HG03095 (cell line): ENCODE data around the gene KIAA0753.

Experiments used
- ATAC-seq: cut with Tn5 transposase; IDR thresholded peaks from one replicate; pipeline ENCODE4 v1.9.1; 2021; ENCODE audit warnings: moderate library complexity; ENCODE audit not compliant: unreplicated experiment

The KIAA0753 gene

DNA sequence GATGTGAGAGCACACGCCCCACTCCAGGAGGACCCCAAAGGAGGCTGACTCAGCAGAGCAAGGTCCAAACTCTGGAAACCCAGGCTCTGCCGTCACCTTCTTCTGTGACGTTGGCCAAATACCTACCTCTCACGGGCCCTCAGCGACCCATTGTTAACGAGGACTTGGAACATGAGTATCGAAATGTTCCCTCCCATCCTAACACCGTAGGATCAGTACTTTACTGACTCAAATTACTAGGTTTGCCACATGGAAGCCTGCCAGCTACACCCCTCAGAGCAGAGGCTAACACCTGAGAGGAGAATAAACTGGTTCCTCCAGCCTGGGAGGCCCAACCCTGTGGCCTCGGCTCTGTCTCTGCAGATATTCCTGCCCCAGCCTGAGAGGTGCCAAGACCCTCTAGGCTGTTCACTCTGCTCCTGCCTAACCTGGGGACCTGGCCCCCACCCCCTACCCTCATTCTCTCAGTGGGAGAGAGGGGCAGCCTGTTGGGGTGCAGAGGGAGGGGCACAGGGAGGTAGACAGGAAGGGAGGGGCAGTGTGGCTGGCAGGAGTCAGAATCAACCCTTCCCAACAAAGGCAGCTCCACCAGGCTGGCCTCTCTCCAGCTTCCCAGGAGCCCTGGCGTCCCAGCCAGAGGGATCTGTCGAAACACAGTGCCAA lies 88.5 kb downstream of the KIAA0753 start:
- no peak for ATAC-seq

DNA sequence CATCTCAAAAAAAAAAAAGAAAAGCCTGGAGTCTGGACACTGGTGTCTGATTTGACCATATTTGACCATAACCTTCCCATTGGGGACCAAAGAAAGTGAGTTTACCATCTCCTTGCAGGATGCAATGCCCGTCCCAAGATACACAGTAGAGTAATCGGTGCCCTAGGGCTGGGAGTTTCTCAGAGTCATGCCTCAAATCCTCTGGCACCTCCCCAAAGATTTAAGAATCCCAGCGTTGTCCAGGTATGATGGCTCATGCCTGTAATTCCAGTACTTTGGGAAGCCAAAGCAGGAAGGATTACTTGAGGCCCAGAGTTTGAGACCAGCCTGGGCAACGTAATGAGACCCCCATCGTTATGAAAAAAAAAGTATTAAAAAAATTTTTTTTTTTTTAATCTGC lies 89.2 kb downstream of the KIAA0753 start:
- ATAC-seq: no peak

DNA sequence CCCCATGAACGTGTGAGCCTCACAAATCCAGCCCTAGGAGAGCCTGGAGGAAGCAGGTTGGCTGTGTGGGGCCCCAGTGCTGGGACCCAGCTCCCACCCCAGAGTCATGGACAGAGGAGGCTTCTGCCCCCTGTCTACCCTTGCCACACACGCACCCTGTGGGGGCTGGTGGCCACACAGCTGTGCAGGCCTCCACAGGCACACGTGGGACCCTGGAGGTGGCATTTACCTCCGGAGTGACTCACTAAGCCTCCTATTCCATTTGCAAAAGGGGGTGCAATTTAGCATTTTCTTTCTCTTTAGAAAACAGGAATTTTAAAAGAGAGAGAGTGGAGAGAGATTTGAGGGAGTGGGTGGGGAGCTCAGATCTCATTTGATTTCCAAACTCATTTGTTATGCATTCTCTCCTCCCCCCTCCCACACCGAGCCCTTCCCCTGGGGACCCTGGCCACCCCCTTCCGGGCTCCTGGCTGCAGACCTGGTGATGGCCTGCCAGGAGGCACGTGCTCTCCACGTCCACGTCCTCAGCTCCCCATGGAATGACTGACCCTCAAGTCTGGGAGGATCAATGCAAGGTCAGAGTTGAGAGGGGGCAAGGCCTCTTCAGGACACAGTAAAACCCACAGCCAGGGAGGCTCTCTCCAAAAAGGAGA lies 91.0 kb downstream of the KIAA0753 start:
- ATAC-seq: no peak

DNA sequence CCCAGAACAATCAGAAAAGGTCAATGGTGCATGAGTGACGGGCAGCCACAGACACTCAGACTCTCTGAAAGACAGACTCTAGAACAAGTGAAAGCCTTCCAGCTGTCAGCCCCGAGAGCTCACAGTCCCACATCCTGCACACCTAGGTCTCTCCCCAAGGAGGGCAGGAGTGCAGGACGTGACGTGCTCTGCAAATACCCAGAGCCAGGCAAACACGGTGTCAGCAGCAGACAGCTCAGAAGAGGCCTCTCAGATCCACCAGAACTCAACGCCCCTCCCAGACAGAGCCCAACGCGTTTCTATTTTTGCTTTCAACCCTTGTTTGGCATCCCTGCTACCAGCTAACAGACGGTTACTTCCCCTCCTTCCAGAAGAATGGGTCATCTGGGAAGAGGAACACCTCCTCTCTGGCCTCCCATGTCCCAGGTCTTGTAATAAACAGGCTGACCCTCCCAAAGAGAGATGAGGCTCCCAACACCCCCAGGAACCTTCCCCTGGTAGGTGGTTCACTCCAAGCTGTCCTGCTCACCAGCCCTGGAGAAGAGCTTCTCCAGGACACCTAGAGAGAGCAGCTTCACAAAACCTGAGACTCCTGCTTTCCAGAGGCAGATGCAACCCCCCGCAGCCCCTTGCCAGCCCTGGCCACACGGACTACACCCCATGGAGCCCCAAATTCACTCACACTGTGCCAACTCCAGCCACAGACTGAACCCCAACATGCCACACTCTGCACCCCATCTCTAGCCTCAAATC lies 91.8 kb downstream of the KIAA0753 start:
- ATAC-seq: no peak

DNA sequence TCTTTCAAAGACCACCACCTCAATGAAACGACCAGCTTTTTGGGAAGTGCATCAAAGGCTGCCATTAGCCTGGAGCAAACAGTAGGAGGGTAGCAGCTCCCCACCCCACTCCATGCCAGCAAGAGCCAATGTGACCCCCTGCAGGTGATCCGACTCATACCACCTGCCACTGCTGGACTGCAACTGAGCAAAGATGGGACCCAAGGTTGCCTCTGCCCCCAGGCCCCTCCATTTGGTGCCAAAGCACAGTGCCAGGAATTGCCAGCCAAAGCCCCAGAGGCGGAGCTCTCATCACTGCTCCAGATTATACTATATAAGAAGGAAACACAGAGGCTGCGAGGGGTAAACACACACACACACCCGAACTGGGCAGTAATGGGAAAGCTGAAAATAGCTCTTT lies 92.5 kb downstream of the KIAA0753 start:
- no peak for ATAC-seq

DNA sequence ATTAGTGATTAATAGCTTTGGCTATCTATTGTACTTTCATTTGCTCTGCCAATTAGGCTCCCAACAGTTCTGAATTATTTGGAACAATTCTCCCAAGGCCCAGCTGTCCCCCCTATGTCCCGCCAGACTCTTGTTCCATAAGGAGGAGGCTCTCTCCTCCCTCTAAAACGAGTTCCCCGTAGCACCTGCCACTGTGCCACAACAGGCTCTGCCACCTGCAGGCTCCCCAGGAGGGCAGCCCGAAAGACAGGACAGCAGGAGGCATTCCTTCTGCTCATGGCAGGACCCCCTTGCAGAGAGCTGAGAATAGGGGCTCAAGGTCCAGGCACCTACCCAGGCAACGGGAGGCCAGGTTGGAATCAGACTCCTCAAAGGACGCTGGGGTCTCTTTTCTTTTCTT lies 93.2 kb downstream of the KIAA0753 start:
- no peak for ATAC-seq

DNA sequence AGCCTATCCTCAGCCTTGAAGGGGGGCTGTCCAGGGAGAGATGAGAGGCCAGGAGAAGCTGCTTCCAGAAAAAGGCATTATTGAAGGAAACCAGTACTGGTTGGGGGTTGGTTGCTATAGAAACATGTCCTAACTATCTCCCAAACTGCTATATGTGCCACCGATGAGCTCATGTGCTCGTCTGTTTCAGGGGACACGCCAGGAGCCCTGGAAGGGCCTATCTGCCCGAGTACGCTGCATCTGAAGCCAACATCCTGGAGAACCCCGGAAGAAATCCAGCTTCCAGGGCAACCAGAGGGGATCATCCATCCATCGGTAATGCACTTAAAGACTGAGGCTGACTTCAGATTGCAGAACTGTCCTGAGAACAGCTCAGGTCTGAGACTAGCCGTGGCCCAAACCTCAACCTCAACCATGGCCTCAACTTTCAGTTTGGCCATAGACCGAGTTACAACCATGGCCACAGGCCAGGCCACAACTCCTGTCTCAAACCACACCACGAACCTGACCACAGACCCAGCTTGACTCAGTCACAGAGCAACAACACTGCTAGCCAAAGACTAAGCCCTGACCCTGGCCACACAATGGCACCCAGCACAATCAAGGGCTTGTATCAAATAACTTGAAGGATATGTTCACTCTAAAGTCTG lies 94.3 kb downstream of the KIAA0753 start:
- ATAC-seq: no peak

DNA sequence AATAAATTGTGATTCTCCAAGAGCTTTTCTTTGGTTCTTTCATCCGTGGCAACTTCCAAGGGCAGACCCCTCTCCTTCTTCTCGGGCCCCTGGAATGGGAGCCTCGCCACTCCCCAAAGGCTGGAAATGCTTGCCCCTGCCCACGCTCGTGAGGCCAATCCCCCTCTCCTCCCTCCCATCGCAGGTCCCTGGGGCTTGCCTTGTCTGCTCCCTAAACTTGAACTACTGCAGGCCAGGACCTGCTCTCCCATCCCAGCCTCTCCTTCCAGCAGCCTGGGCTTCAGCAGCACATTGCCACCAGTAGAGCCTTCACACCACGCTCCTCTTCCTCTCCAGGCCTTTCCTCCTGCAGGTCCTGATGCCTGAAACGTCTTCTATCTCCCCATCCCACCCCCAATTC lies 95.2 kb downstream of the KIAA0753 start:
- ATAC-seq: no peak

DNA sequence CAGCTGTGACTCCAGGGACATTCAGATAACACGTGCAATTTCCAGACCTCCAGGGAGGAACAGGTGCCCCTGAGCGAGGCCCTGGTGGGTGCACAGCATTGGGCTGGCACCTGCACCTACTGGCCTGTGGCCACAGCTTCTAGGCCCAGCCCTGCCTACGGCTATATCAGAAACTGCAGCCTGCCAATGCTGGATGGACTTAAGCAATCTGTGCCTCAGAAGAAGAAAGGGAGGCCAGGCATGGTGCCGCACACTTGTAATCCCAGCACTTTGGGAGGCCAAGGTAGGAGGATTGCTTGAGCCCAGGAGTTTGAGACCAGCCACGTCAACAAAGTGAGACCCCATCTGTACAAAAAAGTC lies 96.5 kb downstream of the KIAA0753 start:
- no peak for ATAC-seq

DNA sequence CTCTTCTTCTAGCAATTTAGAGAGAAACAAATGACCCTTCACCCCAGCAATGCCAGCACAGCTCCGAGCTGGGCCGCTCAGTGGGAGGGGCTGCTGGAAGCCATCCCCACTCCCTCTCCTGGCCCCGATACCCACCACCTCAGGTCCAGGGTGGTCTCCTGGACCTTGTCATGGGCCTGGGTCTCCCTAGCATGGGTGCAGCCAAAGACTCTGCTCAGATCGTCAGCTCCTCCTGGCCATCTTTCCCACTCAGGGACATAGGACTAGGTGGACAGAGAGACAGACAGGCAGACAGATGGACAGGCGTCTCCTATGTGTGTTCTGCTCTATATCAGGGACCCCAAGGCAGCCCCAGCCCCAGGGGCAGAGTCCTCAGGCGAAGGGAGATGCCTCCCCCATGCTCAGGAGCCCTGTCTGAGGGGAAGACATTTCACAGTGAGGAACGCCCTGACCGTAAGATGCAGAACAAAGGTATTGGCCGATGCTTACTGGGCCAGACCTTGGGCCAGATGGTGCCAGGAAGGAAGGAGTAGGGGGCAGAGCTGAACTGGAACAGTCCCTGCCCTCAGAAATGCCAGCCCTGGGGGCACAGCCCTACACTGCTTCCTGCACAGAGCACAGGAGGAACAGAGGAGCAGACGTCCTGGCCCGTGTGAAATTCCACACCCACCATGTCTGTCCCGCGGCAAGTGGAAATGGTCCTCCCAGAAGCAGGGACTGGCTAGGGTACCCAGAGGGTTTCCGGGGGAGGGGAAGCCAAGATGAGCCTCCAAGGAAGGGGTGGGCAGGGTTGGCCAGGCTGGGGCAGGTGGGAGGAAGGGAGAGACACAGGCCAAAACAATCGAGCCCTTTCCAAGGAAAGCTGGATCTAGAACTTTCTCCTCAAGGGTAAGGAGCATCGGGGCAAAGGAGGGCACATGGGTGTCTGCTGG lies 97.2 kb downstream of the KIAA0753 start:
- ATAC-seq: no peak

DNA sequence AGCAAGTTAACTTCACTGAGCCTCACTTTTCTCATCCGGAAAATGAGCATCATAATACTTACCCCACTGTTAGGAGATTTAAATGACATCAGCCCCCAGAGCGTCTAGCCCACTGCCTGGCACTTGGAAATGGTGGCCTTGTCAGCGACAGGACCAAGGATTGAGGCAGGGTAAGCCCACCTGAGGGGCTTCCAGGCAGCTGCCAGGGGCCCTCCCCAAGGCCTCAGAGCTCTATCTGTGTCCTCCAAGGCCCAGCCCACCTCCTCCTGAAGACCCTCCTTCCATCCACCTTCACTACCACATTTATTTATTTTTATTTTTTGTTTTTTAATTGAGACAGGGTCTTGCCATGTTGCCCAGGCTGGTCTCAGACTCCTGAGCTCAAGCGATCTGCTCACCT lies 97.9 kb downstream of the KIAA0753 start:
- ATAC-seq: no peak

DNA sequence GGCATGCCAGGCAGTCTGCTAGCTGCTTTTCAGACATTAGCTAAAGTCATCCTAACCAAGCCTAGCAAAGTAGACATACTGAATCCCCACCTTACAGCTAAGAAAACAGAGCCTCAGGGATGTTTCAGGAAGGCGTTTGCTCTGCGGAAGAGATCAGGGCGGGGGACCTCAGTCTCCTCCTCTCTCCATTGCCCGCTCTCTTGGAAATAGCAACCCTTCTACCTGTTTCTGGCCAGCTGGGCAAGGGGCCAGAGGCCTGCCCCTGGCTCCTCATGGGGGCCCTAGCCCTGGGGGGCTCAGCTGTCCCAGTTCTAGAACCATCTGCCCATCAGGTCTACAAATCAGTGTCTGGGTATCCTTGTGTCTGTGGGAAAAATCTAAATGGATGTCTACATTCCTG lies 98.6 kb downstream of the KIAA0753 start:
- ATAC-seq: no peak

DNA sequence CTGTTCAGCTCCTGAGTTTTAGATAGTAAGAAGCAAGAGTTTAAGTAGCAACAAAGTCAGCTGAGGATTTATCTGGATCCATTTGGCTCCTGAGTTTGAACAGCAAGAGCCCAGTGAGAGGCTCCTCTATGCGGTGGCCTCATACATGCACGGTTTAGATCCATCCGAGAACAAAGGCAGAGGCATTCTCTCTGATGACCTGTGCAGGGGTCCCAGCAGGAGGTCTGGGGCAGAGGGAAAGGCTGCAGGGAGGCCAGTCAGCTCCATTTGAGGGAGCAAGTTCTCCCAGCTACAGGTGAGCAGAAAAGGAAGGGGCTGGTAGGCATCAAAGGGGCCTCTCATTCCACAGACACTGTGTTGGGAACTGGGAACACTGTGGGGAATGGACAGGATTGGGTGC lies 100.6 kb downstream of the KIAA0753 start:
- ATAC-seq: no peak

DNA sequence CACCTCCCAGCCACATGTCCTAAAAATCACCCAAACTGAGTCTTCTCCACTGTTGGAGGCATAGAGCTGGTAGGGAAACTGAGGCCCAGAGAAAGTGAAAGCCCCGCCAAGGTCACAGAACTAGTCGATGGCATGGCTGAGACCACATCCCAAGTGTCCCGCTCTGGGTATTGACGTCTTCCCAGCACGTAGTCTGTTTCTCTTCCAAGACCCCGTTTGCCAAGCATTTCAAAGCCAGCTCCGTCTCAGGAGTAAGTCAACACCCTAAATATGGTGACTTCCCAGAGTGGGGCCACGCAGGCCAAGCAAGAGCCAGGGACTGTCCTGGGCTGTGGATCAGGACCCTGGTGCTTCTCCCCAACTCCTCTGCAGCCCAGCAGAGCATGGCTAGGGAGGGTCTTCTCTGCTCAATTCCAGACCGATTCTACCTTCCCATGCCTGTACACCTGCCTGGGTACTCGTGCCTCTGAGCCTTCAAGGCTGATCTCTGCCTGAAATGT lies 103.9 kb downstream of the KIAA0753 start:
- no peak for ATAC-seq

DNA sequence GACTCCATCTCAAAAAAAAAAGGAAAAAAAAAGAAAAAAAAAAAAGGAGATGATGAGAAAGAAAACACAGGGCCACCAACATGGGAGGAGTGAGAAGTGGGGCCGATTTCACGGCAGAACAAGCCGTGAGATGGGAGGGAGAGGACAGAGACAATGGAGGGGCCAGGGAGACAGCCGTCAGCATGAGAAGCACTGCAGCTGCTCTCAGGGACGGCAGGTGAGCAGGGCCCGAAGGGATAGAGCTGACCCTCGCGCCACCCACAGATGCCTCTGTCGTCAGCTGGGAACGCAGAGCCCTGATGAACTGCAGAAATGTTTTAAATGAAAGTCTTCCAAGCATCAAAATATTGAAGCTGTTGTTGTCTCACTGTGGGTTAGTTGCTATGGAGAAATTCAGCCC lies 104.5 kb downstream of the KIAA0753 start:
- no peak for ATAC-seq

DNA sequence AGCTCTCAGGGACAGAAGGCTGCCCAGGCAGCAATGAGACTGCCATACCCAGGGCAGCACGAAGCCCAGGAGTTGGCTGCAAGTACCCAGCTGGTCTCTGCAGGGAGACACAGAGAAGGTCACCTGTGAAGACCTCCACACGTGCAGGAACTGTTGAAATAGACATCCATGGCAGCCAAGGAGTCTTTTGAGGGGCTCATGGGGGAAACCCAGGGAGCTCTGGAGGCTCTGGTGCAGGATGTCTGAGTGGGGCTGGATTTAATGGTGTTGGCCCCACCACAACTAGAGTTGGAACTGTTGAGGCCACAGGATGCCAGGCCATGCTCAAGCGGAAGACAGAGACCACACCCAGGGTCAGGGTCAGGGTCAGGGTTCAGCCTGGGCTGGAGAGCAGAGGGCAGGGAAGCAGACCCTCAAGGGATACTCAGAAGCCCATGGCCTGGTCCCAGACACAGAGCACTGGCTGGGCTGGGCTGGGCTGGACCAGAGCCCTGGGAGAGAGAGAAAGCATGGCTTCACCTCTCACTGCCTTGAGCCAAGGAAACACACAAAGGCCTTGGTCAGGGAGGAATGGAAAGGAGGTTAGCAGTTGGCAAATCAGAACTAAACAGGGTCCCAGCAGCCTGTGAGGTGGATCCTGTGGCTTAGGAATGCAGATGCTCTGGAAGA lies 105.5 kb downstream of the KIAA0753 start:
- no peak for ATAC-seq

DNA sequence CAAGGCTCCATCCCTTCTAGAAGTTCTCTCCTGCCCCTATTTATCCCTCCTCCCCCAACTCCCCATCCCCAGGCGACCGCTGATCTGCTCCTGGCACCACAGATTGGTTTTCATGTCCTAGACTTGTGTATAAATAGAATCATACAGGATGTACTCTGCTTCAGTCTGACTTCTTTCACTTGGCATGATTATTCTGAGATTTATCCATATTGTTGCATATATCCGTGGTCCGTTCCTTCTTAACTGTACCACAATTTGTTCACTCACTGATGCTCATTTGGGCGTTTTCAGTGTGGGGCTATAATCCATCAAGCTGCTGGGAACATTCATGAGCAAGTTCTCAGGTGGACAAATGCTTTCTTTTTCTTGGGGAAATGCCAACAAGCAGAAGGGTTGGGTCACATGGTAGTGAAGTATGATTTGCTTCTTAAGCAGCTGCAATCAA lies 108.0 kb downstream of the KIAA0753 start:
- no peak for ATAC-seq

DNA sequence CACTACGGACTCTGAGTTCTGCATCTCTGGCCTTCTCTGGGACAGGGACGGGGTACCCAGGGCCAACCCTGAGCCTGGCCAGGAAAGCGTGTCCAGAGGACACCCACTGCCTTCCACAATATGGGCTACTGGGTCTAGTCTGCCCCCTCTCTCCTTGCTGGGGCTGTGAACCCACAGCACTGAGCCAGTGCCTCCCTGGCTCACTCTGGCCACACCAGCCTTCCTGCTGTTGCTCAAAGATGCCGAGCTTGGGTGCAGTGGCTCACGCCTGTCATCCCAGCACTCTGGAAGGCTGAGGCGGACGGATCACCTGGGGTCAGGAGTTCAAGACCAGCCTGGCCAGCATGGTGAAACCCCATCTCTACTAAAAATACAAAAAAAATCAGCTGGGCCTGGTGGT lies 108.9 kb downstream of the KIAA0753 start:
- no peak for ATAC-seq

DNA sequence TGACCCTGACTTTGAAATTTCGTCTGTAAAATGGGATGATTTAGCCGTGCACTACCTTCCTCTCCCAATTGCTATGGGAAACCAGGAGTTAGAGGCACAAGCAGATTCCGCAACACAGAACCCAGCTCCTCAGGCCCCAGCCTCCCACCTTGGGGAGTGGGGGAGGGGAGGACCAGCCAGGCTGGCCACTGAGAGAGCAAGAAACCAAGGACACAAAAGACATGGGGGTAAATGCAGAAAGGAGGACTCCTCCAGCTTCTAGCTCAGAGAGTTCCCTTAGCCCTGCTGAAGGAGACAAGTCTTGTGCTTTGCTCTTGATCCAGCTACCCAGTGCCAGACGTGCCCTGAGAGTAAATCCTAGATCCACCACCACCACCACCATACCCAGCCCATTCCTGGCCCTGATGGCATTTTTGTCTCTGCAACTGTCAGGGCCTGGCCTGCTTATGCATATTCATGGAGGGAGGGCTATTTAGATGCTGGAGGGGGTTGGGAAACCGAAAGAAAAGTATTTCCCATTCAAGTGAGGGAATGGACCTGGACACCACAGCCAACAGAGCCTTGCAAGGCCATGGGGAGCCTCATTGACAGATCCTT lies 110.1 kb downstream of the KIAA0753 start:
- no peak for ATAC-seq

DNA sequence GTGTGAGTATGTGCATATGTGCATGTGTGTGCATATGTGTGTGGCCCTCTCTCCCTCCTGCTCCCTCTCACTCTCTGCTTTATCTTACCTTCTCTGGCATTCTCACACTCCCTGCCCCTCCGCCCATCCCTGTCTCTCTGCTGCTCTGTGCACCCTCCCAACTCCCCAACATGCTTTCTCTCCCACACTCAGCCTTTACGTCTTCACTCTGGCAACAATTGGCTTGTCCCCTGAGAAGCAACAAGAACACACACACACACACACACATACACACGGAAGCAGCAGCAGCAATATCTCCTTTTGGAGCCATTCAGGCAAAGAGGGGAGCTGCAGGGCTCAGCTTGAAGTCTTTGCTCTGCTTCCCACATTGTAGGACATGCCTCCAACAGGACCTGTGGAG lies 112.0 kb downstream of the KIAA0753 start:
- ATAC-seq: no peak
